Body of pancreas (tissue), 4 donors: ENCODE data around the gene WDR1. TPM values are rescaled to one million over a fixed set of nuclear protein-coding genes. Genes with fewer than 3 reads are reported as not detected.

Experiments
- ATAC-seq: fragments of 150-250 bp; one replicate; pipeline ENCODE4 v1.9.1; 2016
- DNase-seq, 4 donors: peaks; one replicate each; pipeline ENCODE4 v3.0.0-alpha.2; 2019
- H3K27ac ChIP-seq, 4 donors: fragments of 200-600 bp; sonication (generic); 1 replicate in 3 of 4; 2 replicates in 1 of 4; pipeline versions ENCODE4 v1.5.1 to v1.6.1; 2016 to 2019; ENCODE audit warnings: mild to moderate bottlenecking in 1 of 4, mixed read lengths in 1 of 4, moderate library complexity in 1 of 4
- H3K27me3 ChIP-seq, 2 donors: fragments of 200-600 bp; sonication (generic); one replicate each; pipeline ENCODE4 v1.6.0; 2016; ENCODE audit warnings: mild to moderate bottlenecking in 1 of 2
- H3K36me3 ChIP-seq, 2 donors: fragments of 200-600 bp; sonication (generic); replicated peaks in 1 of 2; 2 replicates each; pipeline ENCODE4 v1.5.1; 2016; ENCODE audit warnings: low read depth in 2 of 2; ENCODE audit not compliant: insufficient read depth in 1 of 2
- H3K4me1 ChIP-seq: fragments of 200-600 bp; sonication (generic); one replicate; pipeline ENCODE4 v1.6.0; 2016
- H3K4me3 ChIP-seq, 2 donors: fragments of 200-600 bp; sonication (generic); 1 replicate in 1 of 2; 2 replicates in 1 of 2; pipeline ENCODE4 v1.5.1; 2016 to 2019
- H3K9me3 ChIP-seq, 3 donors: fragments of 200-600 bp; sonication (generic); 1 replicate in 2 of 3; 2 replicates in 1 of 3; pipeline ENCODE4 v1.5.1; 2016
- CTCF ChIP-seq, 7 experiments: fragments of 450-650 bp in 4 of 7; fragments of 200-600 bp in 3 of 7; sonication (generic) in 3 of 7; IDR thresholded peaks; one replicate each; pipeline ENCODE4 v1.5.1; 2016 to 2019; ENCODE audit warnings: antibody characterized with exemption in 7 of 7
- POLR2A ChIP-seq, 3 donors: fragments of 450-650 bp; IDR thresholded peaks; one replicate each; pipeline ENCODE4 v1.6.1; 2016; ENCODE audit warnings: antibody characterized with exemption in 3 of 3, mild to moderate bottlenecking in 2 of 3
- WGBS, 2 donors: methylation state at CpG; one replicate each; pipeline ENCODE4 v1.1.5; 2017; 5-methylcytosine and 5-hydroxymethylcytosine counted together
- intact Hi-C: fragments of 100-400 bp; cut with DNase I; formaldehyde crosslinking; loops from one replicate; pipeline ENCODE4 v1.15.1; 2023
- microRNA-seq, 2 donors: library from miRNA; unstranded; fragments of <30 nt; microRNA quantifications; one replicate each; pipeline ENCODE4, GENCODE V29; 2016; ENCODE audit warnings: borderline number of aligned reads in 2 of 2, borderline replicate concordance in 2 of 2
- small RNA-seq: library from RNA; depleted of rRNA; stranded (forward); fragments of <200 nt; gene quantifications from one replicate; pipeline ENCODE3, GENCODE V24; 2016
- total RNA-seq, 2 donors: library from RNA; depleted of rRNA; stranded (reverse); fragments of >200 nt; gene quantifications; one replicate each; pipeline ENCODE4 v1.1.0, GENCODE V29; 2016

Gene WDR1
- total RNA-seq, 2 donors from 2014 or later = 46.1 to 51.9 TPM

GRCh38 chr4:10026485-10026884, 90.1 kb downstream of the WDR1 start:
- no peaks in the 10 kb centered on the region for H3K27me3 ChIP-seq
- intact Hi-C loops = no loop called here
- no peak for ATAC-seq
- H3K4me3 ChIP-seq = no peak overlapping the region
- no peaks in the 10 kb centered on the region for H3K9me3 ChIP-seq
- 57 to 66% methylated on average over 9 of the region's 9 CpGs for WGBS, 2 donors
- peaks cover 10% of the 10 kb centered on the region for H3K4me1 ChIP-seq
- no peak for DNase-seq
- H3K27ac ChIP-seq = no peak overlapping the region
- no peak for TF ChIP-seq CTCF (IDR thresholded peaks at IDR 0.05)
- no peak for TF ChIP-seq POLR2A (IDR thresholded peaks at IDR 0.05)
- no peaks in the 10 kb centered on the region for H3K36me3 ChIP-seq

- Histone ChIP-seq H3K27me3 (no peaks in the 10 kb centered on the region), H3K4me1 (peaks cover 4% of the 10 kb centered on the region), H3K36me3 (no peaks in the 10 kb centered on the region), H3K4me3 (no peak overlapping the region), H3K27ac (no peak overlapping the region), H3K9me3 (no peaks in the 10 kb centered on the region)
- no peak for DNase-seq
- WGBS, 2 donors = 38 to 39% methylated on average over 3 of the region's 3 CpGs
- intact Hi-C loops = no loop called here
- ATAC-seq = no peak
- TF ChIP-seq CTCF (IDR thresholded peaks at IDR 0.05) (no peak), POLR2A (IDR thresholded peaks at IDR 0.05) (no peak)
Observed at GRCh38 chr4:10025230-10025806, 91.3 kb downstream of the WDR1 start.

Small RNA genes within 50 kb of the gene (microRNA-seq; reads per million reads assigned to microRNA genes)
- 0 to 0.90 reads per million in 2 donors for gene MIR3138

Small RNA genes within 50 kb of the gene (small RNA-seq; reads per million reads assigned to genes)
- gene AC093664.1 (not detected), gene MIR3138 (not detected), gene RNA5SP155 (not detected)

Other genes with a start within 250 kb of the WDR1 start
- 1 to 10 TPM; 1.6 to 8.6 TPM for gene SLC2A9, start 95.3 kb downstream of the WDR1 start, total RNA-seq